ENCODE measurements around the gene CST3. TPM values are rescaled to one million over a fixed set of nuclear protein-coding genes. Genes with fewer than 3 reads are reported as not detected.

The CST3 gene
- total RNA-seq, 1 experiment from 2014 or later, result 181 TPM

- no peaks in the 10 kb centered on the region for H4K20me1 ChIP-seq (ENCODE audit: insufficient read depth)
- H3K79me2 ChIP-seq (ENCODE audit: insufficient read depth, low read length), result no peaks in the 10 kb centered on the region
- no peaks in the 10 kb centered on the region for H3K4me1 ChIP-seq (ENCODE audit: control insufficient read depth in 1 of 2, insufficient read depth in 2 of 2, low read length in 2 of 2)
- BruUV-seq (replicated peaks), result no TSS peak
- ATAC-seq (no peak), DNase-seq (ENCODE audit: low read depth, low spot score) (no peak)
- no peak for TF ChIP-seq TCF7L2 (IDR thresholded peaks at IDR 0.05; ENCODE audit: borderline replicate concordance, extremely low read depth, insufficient read depth, insufficient read length)
- no peak for TF ChIP-seq JUND (IDR thresholded peaks at IDR 0.05)
- no peak for TF ChIP-seq EGR1 (IDR thresholded peaks at IDR 0.05; ENCODE audit: low read depth)
- TF ChIP-seq POLR2AphosphoS5 (IDR thresholded peaks at IDR 0.05; ENCODE audit: low read depth, low read length), result no peak
- TF ChIP-seq POLR2A (IDR thresholded peaks at IDR 0.05; ENCODE audit: borderline replicate concordance, extremely low read depth, insufficient read depth, insufficient read length), result no peak
- TF ChIP-seq SIN3A (IDR thresholded peaks at IDR 0.05; ENCODE audit: low read depth), result no peak
- TF ChIP-seq ELF1 (IDR thresholded peaks at IDR 0.05; ENCODE audit: borderline replicate concordance, low read depth), result no peak
- TF ChIP-seq CEBPB (IDR thresholded peaks at IDR 0.05; ENCODE audit: low read depth), result no peak
- no peak for TF ChIP-seq SRF (IDR thresholded peaks at IDR 0.05; ENCODE audit: low read depth)
- no peaks in the 10 kb centered on the region for H3K9me3 ChIP-seq (ENCODE audit: control insufficient read depth in 1 of 2, insufficient read depth in 1 of 2, low read depth in 1 of 2, low read length in 2 of 2)
- H3K4me2 ChIP-seq (ENCODE audit: low read length), result no peak overlapping the region
- POLR2A ChIA-PET, result no interaction called here
- H3K27me3 ChIP-seq (ENCODE audit: insufficient read depth, low read length), result no peaks in the 10 kb centered on the region
- H3K27ac ChIP-seq (ENCODE audit: low read depth, low read length), result no peak overlapping the region
- H3K9me2 ChIP-seq (ENCODE audit: insufficient read depth), result no peaks in the 10 kb centered on the region
- CTCF ChIA-PET, result no interaction called here
- no peak overlapping the region for H2AFZ ChIP-seq (ENCODE audit: low read depth, low read length, poor library complexity, severe bottlenecking)
- no peak overlapping the region for H3K4me3 ChIP-seq (replicated peaks in 1 of 2; ENCODE audit: low read depth in 1 of 2, low read length in 2 of 2)
- intact Hi-C loops (cut with micrococcal nuclease), result no loop called here
- H3K9ac ChIP-seq (ENCODE audit: low read length), result no peak overlapping the region
- RAD21 ChIA-PET (ENCODE audit: low non-redundant PET in 1 of 2, low total read pairs in 2 of 2, uncharacterized antibody in 2 of 2, unreplicated experiment in 2 of 2), result no interaction called here
- no peaks in the 10 kb centered on the region for H3K36me3 ChIP-seq (ENCODE audit: control insufficient read depth in 1 of 2, insufficient read depth in 2 of 2, low read length in 2 of 2)
These were observed 13.4 kb upstream of the CST3 start for GRCh38 chr20:23651117-23651516.

GRCh38 chr20:23649830-23650417 lies 12.2 kb upstream of the CST3 start:
- intact Hi-C loops (cut with micrococcal nuclease), result no loop called here
- Histone ChIP-seq H3K9ac (ENCODE audit: low read length) (no peak overlapping the region), H4K20me1 (ENCODE audit: insufficient read depth) (no peaks in the 10 kb centered on the region), H3K27me3 (ENCODE audit: insufficient read depth, low read length) (no peaks in the 10 kb centered on the region), H3K4me1 (ENCODE audit: control insufficient read depth in 1 of 2, insufficient read depth in 2 of 2, low read length in 2 of 2) (no peaks in the 10 kb centered on the region), H3K9me2 (ENCODE audit: insufficient read depth) (no peaks in the 10 kb centered on the region), H2AFZ (ENCODE audit: low read depth, low read length, poor library complexity, severe bottlenecking) (no peak overlapping the region), H3K4me2 (ENCODE audit: low read length) (no peak overlapping the region), H3K4me3 (replicated peaks in 1 of 2; ENCODE audit: low read depth in 1 of 2, low read length in 2 of 2) (no peak overlapping the region), H3K9me3 (ENCODE audit: control insufficient read depth in 1 of 2, insufficient read depth in 1 of 2, low read depth in 1 of 2, low read length in 2 of 2) (no peaks in the 10 kb centered on the region), H3K27ac (ENCODE audit: low read depth, low read length) (no peak overlapping the region), H3K79me2 (ENCODE audit: insufficient read depth, low read length) (no peaks in the 10 kb centered on the region), H3K36me3 (ENCODE audit: control insufficient read depth in 1 of 2, insufficient read depth in 2 of 2, low read length in 2 of 2) (no peaks in the 10 kb centered on the region)
- ATAC-seq (no peak), DNase-seq (ENCODE audit: low read depth, low spot score) (no peak)
- BruUV-seq (replicated peaks), result no TSS peak
- ChIA-PET CTCF (no interaction called here), RAD21 (ENCODE audit: low non-redundant PET in 1 of 2, low total read pairs in 2 of 2, uncharacterized antibody in 2 of 2, unreplicated experiment in 2 of 2) (no interaction called here), POLR2A (no interaction called here)
- TF ChIP-seq ATF3 (IDR thresholded peaks at IDR 0.05), result no peak

Measured in HCT116 (cell line).